Stimulated activated CD4-positive, alpha-beta T cell treated with anti-CD3 and anti-CD28 coated beads, Interleukin-1b, Interleukin-23, amount 100 ng/mL, for 48 hours (primary cell): ENCODE measurements around the gene ACBD6.

Source experiments
- DNase-seq: peaks from one replicate; pipeline ENCODE4 v3.0.0-alpha.2; 2020

ACBD6 gene

DNA sequence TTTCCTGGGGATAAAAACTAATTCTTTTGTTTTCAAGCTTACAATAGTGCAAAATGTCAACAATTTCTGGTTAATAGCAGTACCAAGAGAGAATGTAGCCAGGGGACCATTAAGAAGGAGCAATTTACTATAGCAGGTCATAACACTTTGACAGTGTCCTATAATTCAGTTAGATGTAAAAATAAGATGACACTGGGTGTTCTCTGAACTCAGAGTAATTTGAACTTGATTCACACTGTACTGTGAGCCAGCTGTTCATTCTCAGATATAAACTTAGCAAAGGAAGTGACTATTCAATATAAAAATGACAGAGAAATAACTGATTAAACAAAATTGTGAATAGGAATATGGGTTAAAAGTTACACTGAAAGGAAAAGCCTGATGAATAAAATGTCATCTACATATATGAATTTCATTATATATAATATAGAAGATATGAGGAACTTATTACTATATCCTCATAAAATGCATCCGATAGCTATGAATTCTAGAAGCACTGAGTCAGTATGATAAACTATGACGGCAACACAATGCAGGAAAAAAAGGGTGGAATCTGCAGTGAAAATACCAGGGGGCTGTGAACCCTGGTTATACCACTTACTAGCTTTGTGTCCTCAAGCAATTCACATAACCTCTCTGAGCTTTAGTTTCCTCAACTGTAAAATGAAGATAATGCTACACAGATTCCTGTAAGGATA is 135.9 kb downstream of the ACBD6 start:
- no peak for DNase-seq

GRCh38 chr1:180365039-180365438 is 137.3 kb downstream of the ACBD6 start:
- no peak for DNase-seq

GRCh38 chr1:180363246-180363995 is 139.0 kb downstream of the ACBD6 start:
- DNase-seq: no peak

GRCh38 chr1:180360333-180361075 is 141.9 kb downstream of the ACBD6 start:
- DNase-seq: no peak

DNA sequence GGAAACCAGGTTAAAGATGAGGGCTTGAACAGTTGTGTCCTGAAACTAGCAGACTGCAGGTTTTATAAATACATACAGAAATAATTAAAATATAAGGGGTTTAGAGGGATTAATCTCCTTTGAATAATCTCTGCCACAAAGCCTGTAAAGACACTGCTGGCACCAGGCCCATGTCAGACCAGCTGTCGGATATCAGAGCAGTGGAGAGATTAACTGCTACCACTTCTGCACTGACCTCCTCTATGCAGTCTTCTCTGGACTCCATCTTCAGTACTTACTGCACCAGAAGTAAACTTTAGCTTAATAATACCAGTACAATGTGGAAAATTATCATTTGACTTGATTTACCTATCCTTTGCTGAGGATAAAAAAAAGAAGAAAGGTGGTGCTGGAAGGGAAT is 143.7 kb downstream of the ACBD6 start:
- no peak for DNase-seq

DNA sequence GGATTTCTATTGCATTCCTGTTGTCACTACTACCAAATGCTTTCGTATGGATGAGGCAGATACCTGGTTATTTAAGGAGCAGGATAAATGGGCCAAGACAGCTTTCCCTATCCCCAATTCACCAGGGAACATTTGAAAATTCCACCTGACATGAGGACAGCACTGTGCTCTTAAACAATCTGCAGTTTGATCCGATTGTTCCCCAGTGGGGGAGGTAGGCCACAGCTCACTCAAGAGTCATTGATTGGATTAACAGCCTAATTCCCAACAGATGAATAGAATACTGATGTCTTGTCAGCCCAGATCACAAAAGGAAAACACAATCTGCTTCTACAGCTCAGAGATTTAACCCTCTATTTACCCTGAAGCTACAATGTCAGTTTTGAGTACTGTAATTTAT is 148.4 kb downstream of the ACBD6 start:
- no peak for DNase-seq

GRCh38 chr1:180352588-180352987 is 149.8 kb downstream of the ACBD6 start:
- DNase-seq: no peak

GRCh38 chr1:180352021-180352420 is 150.4 kb downstream of the ACBD6 start:
- DNase-seq: no peak

- DNase-seq: no peak
These were observed 157.2 kb downstream of the ACBD6 start for GRCh38 chr1:180345148-180345547.

GRCh38 chr1:180343921-180344769 is 158.2 kb downstream of the ACBD6 start:
- no peak for DNase-seq

DNA sequence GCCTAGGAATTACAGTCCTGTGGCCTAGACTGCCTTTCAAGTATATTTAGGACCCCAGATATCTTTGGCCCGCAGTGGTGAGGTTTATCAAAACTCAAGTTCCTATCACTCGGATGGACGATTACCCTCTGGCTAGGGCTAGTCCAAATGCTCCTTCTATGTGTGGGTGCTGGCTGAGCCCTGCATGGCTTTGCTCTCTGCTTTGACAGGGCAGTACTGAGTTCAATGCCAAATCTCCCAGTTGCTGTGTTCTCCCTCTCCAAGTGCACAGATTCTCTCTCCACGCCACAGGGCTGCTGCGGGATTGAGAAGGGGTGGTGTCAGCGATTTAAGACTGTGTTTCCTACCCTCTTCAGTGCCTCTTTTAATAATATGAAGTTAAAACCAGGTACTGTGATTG is 175.3 kb downstream of the ACBD6 start:
- DNase-seq: no peak

GRCh38 chr1:180312926-180313325 is 189.5 kb downstream of the ACBD6 start:
- DNase-seq: no peak

GRCh38 chr1:180311011-180311730 is 191.2 kb downstream of the ACBD6 start:
- no peak for DNase-seq

- no peak for DNase-seq
These were observed 192.3 kb downstream of the ACBD6 start for GRCh38 chr1:180310095-180310494.

DNA sequence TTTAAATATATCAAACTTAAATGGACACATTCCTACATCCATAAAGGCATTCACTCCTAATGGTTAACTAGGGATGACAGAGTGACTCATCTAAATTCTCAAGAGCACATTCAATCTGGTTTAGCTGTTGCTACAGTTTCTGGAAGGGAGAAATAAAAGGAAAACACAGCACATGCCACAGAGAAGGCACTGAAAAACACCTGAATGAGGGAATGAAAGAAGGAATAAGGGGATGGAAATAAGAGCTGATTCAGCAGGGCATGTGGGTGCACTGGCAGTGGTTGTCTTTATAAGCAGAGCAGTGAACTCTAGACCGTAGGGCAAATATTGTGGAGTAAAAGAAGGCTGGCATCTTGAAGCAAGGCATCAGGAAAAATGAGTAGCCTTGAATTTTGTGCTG is 193.0 kb downstream of the ACBD6 start:
- no peak for DNase-seq

DNA sequence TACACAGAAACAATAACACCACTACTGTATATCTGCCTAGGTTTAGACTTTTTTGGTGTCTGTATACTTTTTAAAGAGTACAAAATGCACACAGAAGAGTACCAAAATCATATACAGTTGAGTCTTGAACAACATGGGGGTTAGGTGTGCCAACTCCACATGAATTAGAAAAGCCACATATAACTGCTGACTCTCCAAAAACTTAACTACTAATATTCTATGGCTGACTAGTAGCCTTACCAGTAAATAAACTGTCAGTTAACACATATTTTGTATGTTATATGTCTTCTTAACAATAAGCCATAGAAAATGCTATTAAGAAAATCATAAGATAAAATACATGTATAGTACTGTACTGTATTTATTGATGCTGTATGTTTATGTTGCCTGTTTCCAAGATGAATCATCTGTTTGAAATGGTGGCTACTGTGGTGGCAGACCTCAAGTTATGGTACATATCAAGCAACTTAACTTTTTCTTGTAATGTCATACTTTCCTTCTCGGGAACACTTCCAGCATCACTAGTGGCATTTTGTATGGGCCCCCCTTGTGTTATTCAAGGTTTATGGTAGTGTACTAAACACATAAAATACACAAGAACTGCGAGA is 201.1 kb downstream of the ACBD6 start:
- no peak for DNase-seq

GRCh38 chr1:180299479-180300221 is 202.7 kb downstream of the ACBD6 start:
- no peak for DNase-seq

GRCh38 chr1:180295999-180296398 is 206.4 kb downstream of the ACBD6 start:
- DNase-seq: no peak

DNA sequence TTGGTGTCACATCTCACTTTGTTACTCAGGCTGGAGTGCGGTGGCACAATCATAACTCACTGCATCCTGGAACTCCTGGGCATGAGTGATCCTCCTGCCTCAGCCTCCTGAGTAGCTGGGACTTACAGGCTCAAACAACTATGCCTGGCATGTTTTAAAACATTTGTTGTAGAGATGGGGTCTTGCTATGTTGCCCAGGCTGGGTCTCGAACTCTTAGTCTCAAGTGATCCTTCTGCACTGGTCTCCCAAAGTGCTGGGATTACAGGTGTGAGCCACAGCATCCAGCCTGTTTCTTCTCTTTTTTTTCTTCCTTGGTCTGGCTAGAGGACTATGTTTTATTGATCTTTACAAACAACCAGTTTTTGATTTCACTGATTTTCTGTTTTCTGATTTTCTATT is 207.7 kb downstream of the ACBD6 start:
- DNase-seq: no peak

GRCh38 chr1:180291004-180291403 is 211.4 kb downstream of the ACBD6 start:
- DNase-seq: no peak
